Activated naive CD4-positive, alpha-beta T cell treated with Interleukin-2 at 50 U/mL for 16 hours (primary cell): ENCODE measurements around the gene SH3TC1.
A peak's percentile ranks its signal among the peaks of the same experiment; 100 is the strongest.

Experiments
- DNase-seq: peaks from one replicate; pipeline ENCODE4 v3.0.0-alpha.2; 2020

SH3TC1 gene

GRCh38 chr4:8164194-8164565, 34.9 kb upstream of the SH3TC1 start:
- no peak for DNase-seq

GRCh38 chr4:8164687-8165086, 34.4 kb upstream of the SH3TC1 start:
- DNase-seq, result no peak

- DNase-seq, result no peak
Measured at GRCh38 chr4:8165374-8165896, 33.7 kb upstream of the SH3TC1 start.

- no peak for DNase-seq
Measured at GRCh38 chr4:8167291-8167690, 31.8 kb upstream of the SH3TC1 start.

DNA sequence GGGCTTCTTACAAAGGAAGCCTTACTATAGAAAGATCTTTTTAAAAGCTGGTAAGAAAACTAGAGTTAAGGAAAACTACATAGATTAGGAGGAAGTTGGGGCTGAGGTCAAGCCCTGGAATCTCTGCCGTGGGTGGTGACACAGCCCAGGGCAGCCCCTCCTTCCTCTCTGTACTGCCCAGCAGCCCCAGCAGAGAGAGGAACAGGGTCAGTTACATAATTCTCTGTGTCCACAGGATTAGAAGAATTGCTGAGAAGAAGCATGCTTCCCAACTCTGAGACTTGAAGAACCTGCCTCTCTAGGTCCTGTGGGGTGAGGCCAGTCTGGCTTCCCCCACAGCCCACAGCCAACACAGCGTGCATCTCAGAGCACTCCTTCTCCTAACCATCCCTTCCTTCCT, 31.3 kb upstream of the SH3TC1 start:
- DNase-seq, result no peak

- no peak for DNase-seq
Measured at GRCh38 chr4:8168232-8168631, 30.9 kb upstream of the SH3TC1 start.

- no peak for DNase-seq
Measured at GRCh38 chr4:8168832-8169598, 30.1 kb upstream of the SH3TC1 start.

- DNase-seq, result no peak
Measured at GRCh38 chr4:8169763-8170162, 29.3 kb upstream of the SH3TC1 start.

DNA sequence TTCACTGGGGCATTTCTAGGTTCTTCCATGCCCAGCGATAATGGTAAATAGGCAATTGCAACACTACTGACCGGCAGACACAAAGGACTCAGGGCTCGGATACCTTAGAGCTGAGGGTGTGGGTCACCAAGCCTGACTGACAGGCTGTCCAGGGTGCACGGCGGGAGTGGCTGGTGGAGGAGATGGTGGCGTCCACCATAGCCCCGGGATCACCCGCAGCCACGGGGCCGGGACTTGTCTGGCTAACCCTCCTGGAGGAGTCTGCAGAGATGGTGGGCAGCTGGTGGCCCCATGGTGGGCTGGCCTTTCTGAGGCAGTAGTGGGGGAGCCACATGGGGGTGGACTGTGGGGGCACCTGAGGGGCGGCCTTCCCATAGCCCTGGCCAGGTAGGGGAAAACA, 28.7 kb upstream of the SH3TC1 start:
- no peak for DNase-seq

DNA sequence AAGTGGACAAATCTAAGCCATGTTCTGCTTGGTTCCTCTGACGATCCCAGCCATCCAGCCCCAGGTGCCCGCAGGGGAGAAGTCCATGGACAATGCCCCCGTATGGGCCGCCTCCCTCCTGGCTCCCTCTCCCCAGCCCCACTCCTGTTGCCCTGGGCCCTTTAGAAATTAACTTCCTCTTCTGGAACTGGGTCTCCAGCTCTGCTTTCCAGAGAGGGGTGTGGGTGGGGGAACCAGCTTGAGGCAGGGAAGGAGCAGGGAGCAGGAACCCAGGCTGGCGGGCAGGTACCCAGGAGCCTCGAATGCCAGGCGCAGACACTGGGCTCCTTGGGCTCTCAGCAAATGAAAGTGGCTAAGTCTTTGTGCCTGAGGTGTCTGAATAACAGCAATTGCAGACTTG, 27.8 kb upstream of the SH3TC1 start:
- DNase-seq, result no peak

DNA sequence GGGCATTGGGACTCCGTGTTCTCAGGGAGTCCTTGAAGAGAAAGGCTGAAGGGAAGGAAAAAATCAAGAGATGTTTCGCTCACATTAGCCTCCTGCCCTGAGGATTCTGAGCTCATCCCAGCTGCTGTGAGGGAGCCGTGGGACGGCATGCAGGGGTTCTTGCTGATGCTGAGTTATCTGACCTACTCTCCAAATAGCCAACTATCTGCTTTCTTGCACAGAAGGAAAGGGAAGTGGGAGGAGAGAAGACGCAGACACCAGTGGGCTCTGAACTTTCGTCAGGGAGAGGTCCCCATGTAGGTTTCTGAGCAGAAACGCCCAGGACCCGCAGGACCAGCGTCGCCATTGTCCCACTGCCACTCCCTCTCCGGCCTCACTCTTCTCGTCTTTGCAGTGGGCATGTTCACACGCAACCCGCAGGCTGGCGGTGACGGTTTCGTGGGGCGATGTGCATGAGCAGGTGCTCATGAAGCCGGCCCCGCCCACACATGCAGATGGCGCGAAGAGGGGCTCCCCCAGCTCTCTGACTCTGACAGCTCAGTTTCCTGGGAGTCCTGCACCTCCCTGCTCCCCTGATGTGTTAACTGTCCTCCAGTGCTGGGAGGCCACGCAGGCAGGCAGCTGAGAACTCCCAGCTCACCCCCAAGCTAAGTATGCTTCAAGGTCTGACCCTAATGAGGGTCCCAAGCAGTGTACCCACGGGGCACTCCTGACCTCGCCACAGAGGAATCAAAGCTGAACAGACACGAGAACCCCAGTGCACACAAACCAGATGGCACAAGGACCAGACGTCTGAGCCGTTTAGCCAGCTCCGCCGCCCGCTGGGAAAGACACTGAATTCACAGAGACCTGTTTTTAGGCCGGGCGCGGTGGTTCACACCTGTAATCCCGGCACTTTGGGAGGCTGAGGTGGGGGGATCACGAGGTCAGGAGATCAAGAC, 26.8 kb upstream of the SH3TC1 start:
- DNase-seq, result peak; percentile 67

DNA sequence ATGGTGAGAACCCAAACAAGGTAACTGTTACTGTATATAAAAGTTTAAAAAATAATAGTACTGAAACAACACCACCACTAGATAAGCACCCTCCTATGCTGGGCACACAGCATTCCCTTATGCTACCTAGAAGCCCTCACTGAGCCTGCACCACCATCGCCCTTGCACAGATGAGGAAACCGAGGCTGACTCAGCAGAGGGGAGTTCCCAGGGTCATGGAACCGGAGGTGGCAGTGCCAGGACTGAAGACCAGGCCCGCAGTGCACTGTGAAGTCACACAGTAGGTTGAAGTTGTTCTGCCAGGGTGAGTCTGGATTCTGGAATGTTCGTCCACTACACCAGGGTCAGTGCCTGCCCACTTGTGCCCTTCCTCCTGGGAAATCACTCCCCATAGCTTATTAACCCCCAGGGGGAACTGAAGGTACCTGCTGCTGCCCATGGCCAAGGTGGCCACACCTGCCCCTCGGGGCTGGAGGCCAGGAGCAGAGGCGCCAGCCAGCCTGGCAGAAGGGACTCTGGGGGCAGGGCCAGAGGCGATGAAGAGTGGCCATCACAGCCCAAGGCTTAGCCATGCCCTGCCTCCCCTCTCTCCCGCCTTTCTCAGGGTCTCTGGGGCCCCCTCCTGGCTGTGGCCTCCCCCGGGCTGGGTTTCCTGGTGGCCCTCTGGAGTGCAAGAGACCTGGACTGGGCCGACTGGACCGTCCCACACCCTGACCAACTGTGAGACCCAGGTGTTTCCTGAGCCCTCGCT, 25.4 kb upstream of the SH3TC1 start:
- DNase-seq, result no peak

DNA sequence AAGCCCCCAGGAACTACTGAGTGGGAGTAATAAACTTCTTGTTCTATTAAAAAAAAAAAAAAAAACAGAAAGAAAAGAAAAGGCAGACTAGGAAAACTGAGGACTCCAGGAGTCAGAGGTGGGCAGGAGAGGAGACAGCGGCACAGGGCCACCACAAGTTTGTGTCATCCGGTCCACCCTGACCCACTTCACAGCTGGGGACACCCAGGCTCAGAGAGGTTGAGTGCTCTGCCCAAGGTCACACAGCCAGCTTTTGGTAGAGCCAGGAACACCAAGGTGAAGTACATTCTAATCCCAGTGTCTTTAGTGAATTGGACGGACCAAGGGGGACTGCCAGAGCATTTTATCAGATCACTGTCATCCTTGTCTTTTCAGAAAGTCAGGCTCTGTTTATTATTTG, 24.1 kb upstream of the SH3TC1 start:
- DNase-seq, result no peak

DNA sequence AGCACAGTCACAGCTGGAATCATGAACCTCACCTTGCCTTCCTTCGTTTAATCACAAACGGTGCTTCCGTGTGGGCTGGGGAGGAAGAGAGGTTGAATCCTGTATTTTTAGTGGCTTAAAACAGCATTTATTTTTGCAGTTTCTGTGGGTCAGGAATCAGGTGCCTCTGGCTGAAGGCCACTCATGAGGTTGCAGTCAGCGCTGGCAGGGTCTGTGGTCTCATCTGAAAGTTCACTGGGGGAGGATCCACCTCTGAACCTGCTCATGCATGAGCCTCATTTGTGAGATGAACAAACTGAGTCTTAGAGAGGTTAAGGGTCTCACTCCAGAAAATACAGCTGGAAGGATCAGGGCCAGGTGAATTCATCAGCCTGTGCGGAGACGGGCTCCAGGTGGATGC, 23.4 kb upstream of the SH3TC1 start:
- DNase-seq, result no peak

GRCh38 chr4:8176547-8177399, 22.3 kb upstream of the SH3TC1 start:
- DNase-seq, result peak; percentile 30

DNA sequence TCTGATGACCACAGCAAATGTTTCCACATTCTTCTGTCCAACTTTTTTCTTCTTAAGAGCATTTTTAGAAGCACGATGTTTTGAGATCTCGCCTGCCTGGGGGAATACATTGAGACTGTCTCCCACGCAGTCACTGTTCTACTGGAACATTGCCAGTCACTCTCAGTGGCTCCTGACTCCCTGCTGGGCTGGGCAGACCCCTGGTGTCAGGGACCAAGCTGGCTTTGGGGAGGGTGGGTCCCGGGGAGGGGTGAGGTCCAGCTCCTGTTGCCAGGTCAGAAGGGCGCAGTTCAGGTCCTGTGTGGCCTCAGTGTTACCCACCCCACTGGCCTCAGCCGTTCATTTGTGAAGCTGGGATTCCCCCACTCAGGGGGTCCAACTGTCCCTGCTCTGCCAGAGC, 21.5 kb upstream of the SH3TC1 start:
- no peak for DNase-seq

DNA sequence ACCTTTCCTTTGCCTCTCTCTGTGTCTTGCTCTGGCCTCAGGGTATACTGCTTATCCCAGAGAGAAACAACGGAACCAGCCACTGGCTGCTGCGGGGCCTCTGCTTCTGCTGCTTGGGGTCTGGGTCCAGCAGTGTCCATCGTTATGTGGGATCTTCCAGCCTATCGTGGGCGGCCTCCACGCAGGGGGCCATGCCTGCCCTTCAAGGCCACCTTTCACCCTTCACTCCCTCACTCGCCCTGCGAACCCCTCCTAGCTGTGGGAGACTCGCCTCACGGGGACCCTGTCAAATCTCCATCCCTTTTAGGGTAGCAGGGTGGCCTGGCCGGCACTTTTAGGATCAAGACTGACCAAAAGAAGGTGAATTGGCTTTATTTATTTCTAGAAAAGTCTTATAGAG, 21.1 kb upstream of the SH3TC1 start:
- no peak for DNase-seq

DNA sequence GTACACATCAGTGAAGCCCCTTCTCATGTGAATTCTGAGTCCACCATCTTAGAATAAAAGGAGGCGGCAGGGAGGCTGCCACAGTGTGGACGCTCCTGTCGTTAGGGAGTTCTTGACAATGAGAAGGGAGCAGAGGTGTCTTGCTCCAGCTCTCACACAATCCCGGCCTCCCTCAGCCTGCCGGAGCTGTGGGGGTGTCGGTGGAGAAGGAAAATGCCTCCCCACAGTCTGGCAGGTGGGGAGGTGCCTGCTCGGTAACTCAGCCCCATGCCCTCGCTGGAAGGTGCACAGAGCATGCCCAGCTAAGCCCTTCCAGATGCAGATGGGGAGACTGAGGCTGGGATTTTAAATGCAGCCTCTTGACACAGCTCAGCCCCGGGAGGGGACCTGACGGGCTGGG, 20.0 kb upstream of the SH3TC1 start:
- DNase-seq, result no peak

DNA sequence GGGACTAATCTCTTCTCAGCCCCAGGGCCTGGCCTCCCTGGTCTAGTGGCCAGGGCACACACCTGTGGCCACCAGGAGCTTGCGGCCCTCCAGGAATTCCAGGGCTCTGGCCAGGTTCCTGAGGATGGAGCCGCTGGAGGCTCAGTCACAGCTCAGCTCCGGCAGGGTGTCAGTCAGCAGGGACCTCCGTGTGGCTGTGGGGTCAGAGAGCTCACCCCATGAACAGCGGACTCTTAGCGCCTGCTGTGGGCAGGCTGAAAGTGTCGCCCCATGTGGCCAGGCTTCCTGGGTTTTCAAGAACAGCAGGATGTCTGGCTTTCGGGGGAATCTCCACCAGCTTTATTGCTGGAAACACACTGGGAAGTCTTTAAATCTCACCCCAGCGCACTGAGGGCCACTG, 19.3 kb upstream of the SH3TC1 start:
- DNase-seq, result no peak

GRCh38 chr4:8180310-8181093, 18.6 kb upstream of the SH3TC1 start:
- no peak for DNase-seq

- DNase-seq, result no peak
Measured at GRCh38 chr4:8181119-8181518, 18.0 kb upstream of the SH3TC1 start.
